Brain microvascular endothelial cell (primary cell): ENCODE results near the gene CD101.

Experiments used
- DNase-seq: peaks from one replicate; pipeline ENCODE4 v3.0.0-alpha.2; 2020
- H3K27ac ChIP-seq: fragments of 250-450 bp; sonication (Bioruptor Pico); 2 replicates; pipeline ENCODE4 v1.5.1; 2020; ENCODE audit warnings: mild to moderate bottlenecking, moderate library complexity
- H3K27me3 ChIP-seq: fragments of 250-450 bp; sonication (Bioruptor Pico); replicated peaks from 2 replicates; pipeline ENCODE4 v1.5.1; 2020; ENCODE audit warnings: mild to moderate bottlenecking
- H3K36me3 ChIP-seq: fragments of 250-450 bp; sonication (Bioruptor Pico); replicated peaks from 2 replicates; pipeline ENCODE4 v1.5.1; 2020; ENCODE audit warnings: mild to moderate bottlenecking
- H3K4me3 ChIP-seq: 2 replicates; pipeline ENCODE4 v1.5.1; 2011; ENCODE audit warnings: low read depth, mild to moderate bottlenecking, control low read depth, low read length, moderate library complexity
- CTCF ChIP-seq: IDR thresholded peaks from 2 replicates; pipeline ENCODE4 v1.5.1; 2011; ENCODE audit warnings: low read depth, mild to moderate bottlenecking, moderate library complexity, low read length, control low read depth, inconsistent platforms; ENCODE audit errors: missing control alignments
- in situ Hi-C: cut with HindIII; loops from 2 replicates; pipeline ENCODE4 v1.10.0; 2017; ENCODE audit warnings: low sequenced_read_pairs, low pct_ligation_motif_present

CD101 gene

GRCh38 chr1:117001254-117001927, at the start of gene CD101:
TSS of gene CD101 (plus strand) at chr1:117001760. CDS start at chr1:117001818, 58 bp downstream.
- in situ Hi-C loops = no loop called here
- H3K36me3 ChIP-seq = no peaks in the 10 kb centered on the region
- TF ChIP-seq CTCF = no peak
- no peak within 1 kb of the TSS for H3K4me3 ChIP-seq
- DNase-seq = no peak
- no peak within 1 kb of the TSS for H3K27ac ChIP-seq
- H3K27me3 ChIP-seq = no peaks in the 10 kb centered on the region

DNA sequence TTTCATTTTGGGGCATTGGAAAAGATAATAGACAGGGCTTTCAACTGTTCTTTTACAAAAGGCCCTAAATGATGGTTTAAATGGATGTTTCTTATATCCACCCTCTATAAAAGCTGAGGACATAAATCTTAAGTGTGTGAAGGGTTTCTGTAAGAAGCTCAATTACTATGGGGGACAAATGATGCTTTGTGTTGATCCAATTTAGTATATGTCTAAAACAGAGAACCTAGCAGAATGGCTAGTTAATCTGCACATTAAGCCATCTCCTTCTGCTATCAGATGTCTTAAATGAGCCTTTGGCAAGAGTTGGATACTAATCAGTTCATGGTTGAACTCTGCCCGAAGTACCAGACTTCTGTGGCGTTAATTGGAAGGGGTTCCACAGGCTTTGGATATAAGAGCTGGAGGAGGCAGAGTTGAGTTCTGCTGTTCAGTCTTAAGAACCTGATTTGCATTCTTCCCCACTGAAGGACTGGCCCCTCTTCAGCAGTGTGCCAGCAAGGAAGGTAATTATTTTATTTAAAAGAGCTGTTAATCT, 48.8 kb upstream of the CD101 start:
- in situ Hi-C loops = no loop called here
- DNase-seq = no peak
- Histone ChIP-seq H3K27ac (no peak overlapping the region), H3K4me3 (no peak overlapping the region), H3K27me3 (no peaks in the 10 kb centered on the region), H3K36me3 (no peaks in the 10 kb centered on the region)
- no peak for TF ChIP-seq CTCF

DNA sequence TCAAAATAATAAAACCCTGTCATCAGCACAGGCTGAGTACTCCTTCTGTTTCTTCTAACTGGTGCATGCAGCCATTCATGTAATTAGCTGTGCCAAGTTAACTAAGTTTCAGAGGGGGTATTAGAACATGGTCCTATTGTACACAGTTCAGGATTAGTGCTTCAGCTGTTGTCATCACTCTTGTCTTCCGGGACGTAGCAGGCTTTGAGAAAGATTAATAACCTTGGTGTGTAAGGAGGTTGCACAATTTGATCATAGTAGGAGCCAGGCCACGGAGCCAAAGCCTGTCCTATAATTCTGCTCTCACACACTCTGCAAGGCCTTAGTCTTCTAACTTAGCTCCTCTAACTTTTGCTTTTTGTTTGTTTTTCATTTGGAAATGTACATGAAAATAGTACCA, 47.1 kb upstream of the CD101 start:
- TF ChIP-seq CTCF = no peak
- H3K36me3 ChIP-seq = no peaks in the 10 kb centered on the region
- in situ Hi-C loops = no loop called here
- no peak overlapping the region for H3K27ac ChIP-seq
- H3K4me3 ChIP-seq = no peak overlapping the region
- no peak for DNase-seq
- H3K27me3 ChIP-seq = no peaks in the 10 kb centered on the region

DNA sequence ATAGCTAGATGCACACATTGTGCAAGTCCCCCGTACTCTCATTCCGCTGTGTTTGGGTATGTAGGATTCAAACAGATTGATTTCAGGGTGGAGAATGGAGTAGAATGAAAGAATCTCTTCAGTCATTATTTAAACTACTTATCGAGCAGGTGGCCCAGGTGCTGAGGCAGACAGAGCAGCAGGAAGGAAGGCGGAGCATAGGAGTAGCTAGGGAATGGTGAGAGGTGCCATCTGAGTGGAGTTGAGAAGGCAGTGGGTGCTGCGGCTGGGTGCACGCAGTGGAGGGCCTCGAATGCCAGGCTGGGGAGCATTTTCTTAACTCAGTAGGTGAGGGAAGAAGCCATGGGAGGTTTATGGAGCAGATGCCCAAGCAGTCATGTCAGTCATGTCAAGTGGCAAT, 45.2 kb upstream of the CD101 start:
- no peak overlapping the region for H3K27ac ChIP-seq
- H3K36me3 ChIP-seq = no peaks in the 10 kb centered on the region
- H3K27me3 ChIP-seq = no peaks in the 10 kb centered on the region
- DNase-seq = no peak
- no peak overlapping the region for H3K4me3 ChIP-seq
- in situ Hi-C loops = no loop called here
- TF ChIP-seq CTCF = no peak

GRCh38 chr1:116957646-116958045, 43.9 kb upstream of the CD101 start:
- no peak overlapping the region for H3K4me3 ChIP-seq
- TF ChIP-seq CTCF = no peak
- H3K27me3 ChIP-seq = no peaks in the 10 kb centered on the region
- no peaks in the 10 kb centered on the region for H3K36me3 ChIP-seq
- in situ Hi-C loops = no loop called here
- no peak for DNase-seq
- H3K27ac ChIP-seq = no peak overlapping the region

DNA sequence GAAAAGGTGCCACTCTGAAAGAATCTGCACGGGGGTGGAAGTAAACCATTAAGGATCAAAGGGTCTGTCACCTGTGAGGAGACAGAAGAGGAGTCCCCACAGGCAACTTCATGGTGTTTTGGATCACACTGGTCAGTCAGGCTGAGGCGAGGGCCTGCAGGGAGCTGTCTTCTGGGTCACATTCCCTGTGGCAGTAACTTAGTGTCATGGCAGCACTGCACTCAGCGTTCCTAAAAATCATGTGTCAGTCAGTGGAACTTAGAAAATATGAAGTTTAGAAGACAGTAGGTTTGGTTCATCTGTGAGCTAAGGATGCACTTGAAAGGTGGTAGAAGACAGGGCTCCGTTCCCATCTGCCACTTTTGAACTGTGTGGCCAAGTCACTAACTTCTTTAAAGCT, 43.5 kb upstream of the CD101 start:
- no peak overlapping the region for H3K27ac ChIP-seq
- in situ Hi-C loops = no loop called here
- DNase-seq = no peak
- no peak overlapping the region for H3K4me3 ChIP-seq
- H3K36me3 ChIP-seq = no peaks in the 10 kb centered on the region
- no peak for TF ChIP-seq CTCF
- no peaks in the 10 kb centered on the region for H3K27me3 ChIP-seq
